ENCODE data around the gene WDR70. TPM values are rescaled to one million over a fixed set of nuclear protein-coding genes. Genes with fewer than 3 reads are reported as not detected.
A peak's percentile ranks its signal among the peaks of the same experiment; 100 is the strongest.

Gene WDR70
- total and polyA plus RNA-seq, 12 donors = 9.2 to 26.0 (median 18.4) TPM

GRCh38 chr5:37786862-37787519 lies 407.9 kb downstream of the WDR70 start:
- TF ChIP-seq CTCF (IDR thresholded peaks at IDR 0.05) = no peak
- no peaks in the 10 kb centered on the region for H3K27me3 ChIP-seq
- DNase-seq (no peak), ATAC-seq (no peak)
- intact Hi-C loops (cut with DNase I) = no loop called here
- 90 to 95% methylated on average over 5 of the region's 5 CpGs for WGBS, 2 donors
- no peak overlapping the region for H3K4me3 ChIP-seq
- H3K9me3 ChIP-seq = peaks cover 0 to under 1% (median 0%) of the 10 kb centered on the region in 11 donors
- H3K27ac ChIP-seq = no peak overlapping the region
- H3K36me3 ChIP-seq = no peaks in the 10 kb centered on the region
- H3K4me1 ChIP-seq = no peaks in the 10 kb centered on the region

GRCh38 chr5:37787742-37788141 lies 408.6 kb downstream of the WDR70 start:
- TF ChIP-seq CTCF (IDR thresholded peaks at IDR 0.05) = no peak
- no peaks in the 10 kb centered on the region for H3K27me3 ChIP-seq
- no peaks in the 10 kb centered on the region for H3K4me1 ChIP-seq
- H3K9me3 ChIP-seq = peaks cover 0 to 7% (median 0%) of the 10 kb centered on the region in 11 donors
- no peak overlapping the region for H3K27ac ChIP-seq
- 52 to 53% methylated on average over 6 of the region's 6 CpGs for WGBS, 2 donors
- H3K4me3 ChIP-seq = no peak overlapping the region
- intact Hi-C loops (cut with DNase I) = no loop called here
- DNase-seq = no peak
- H3K36me3 ChIP-seq = no peaks in the 10 kb centered on the region
- ATAC-seq = peak in 1 of 8 donors; percentile 37

GRCh38 chr5:37789991-37790390 lies 410.9 kb downstream of the WDR70 start:
- H3K27ac ChIP-seq = no peak overlapping the region
- TF ChIP-seq CTCF (IDR thresholded peaks at IDR 0.05) = no peak

GRCh38 chr5:37791321-37791720 lies 412.2 kb downstream of the WDR70 start:
- 71 to 77% methylated on average over 2 of the region's 2 CpGs for WGBS, 2 donors
- no peak for DNase-seq
- no peaks in the 10 kb centered on the region for H3K4me1 ChIP-seq
- no peak for ATAC-seq
- no peak for TF ChIP-seq CTCF (IDR thresholded peaks at IDR 0.05)
- intact Hi-C loops (cut with DNase I) = no loop called here
- peaks cover 0 to 35% (median 5%) of the 10 kb centered on the region in 11 donors for H3K9me3 ChIP-seq
- H3K27me3 ChIP-seq = no peaks in the 10 kb centered on the region
- H3K36me3 ChIP-seq = no peaks in the 10 kb centered on the region
- H3K4me3 ChIP-seq = no peak overlapping the region
- H3K27ac ChIP-seq = no peak overlapping the region

More at GRCh38 chr5:37789991-37790390, 410.9 kb downstream of the WDR70 start:
- no peak overlapping the region for H3K4me3 ChIP-seq
- H3K4me1 ChIP-seq = no peaks in the 10 kb centered on the region
- 70% methylated on average over 2 of the region's 2 CpGs for WGBS, 2 donors
- intact Hi-C loops (cut with DNase I) = no loop called here
- H3K27me3 ChIP-seq = no peaks in the 10 kb centered on the region
- ATAC-seq (no peak), DNase-seq (no peak)
- no peaks in the 10 kb centered on the region for H3K36me3 ChIP-seq
- H3K9me3 ChIP-seq = peaks cover 0 to 22% (median 4%) of the 10 kb centered on the region in 11 donors
